Measurements from ENCODE around the gene PRKCZ. TPM values are rescaled to one million over a fixed set of nuclear protein-coding genes. Genes with fewer than 3 reads are reported as not detected.

PRKCZ gene
- total and polyA plus RNA-seq, 2 experiments from 2014 or later: 26.2 to 36.9 TPM

- no peaks in the 10 kb centered on the region for H4K20me1 ChIP-seq (replicated peaks; ENCODE audit: insufficient read depth)
- Mint-ChIP-seq H3K27me3 (ENCODE audit: insufficient read depth, low read depth, poor library complexity) (peaks cover 8% of the 10 kb centered on the region), H3K9me3 (no peaks in the 10 kb centered on the region), H3K27ac (no peak overlapping the region), H3K4me3 (no peak overlapping the region), H3K4me1 (peaks cover 7% of the 10 kb centered on the region), H3K36me3 (ENCODE audit: low read depth) (no peaks in the 10 kb centered on the region; the same call in 2 of the 3 replicates)
- H3K4me1 ChIP-seq (ENCODE audit: insufficient read depth): peaks cover 11% of the 10 kb centered on the region; the same call in 1 of the 2 replicates
- ATAC-seq (no peak), DNase-seq (ENCODE audit: low spot score) (peak; percentile 0)
- no peaks in the 10 kb centered on the region for H3K36me3 ChIP-seq (ENCODE audit: insufficient read depth)
- H3K4me3 ChIP-seq: no peak overlapping the region
- H3K27me3 ChIP-seq (ENCODE audit: insufficient read depth): no peaks in the 10 kb centered on the region
- no peak overlapping the region for H2AFZ ChIP-seq
- no peaks in the 10 kb centered on the region for H3K9me2 ChIP-seq (ENCODE audit: insufficient read depth)
- no peak for TF ChIP-seq ETS1 (IDR thresholded peaks at IDR 0.05)
- TF ChIP-seq ZNF331 (CRISPR knock-in tag; IDR thresholded peaks at IDR 0.05; ENCODE audit: low read depth): no peak
- no peak for TF ChIP-seq ZNF462 (CRISPR knock-in tag; IDR thresholded peaks at IDR 0.05)
- TF ChIP-seq CREB1 (CRISPR knock-in tag; IDR thresholded peaks at IDR 0.05; ENCODE audit: low read depth): no peak
- TF ChIP-seq, protein P1, sequence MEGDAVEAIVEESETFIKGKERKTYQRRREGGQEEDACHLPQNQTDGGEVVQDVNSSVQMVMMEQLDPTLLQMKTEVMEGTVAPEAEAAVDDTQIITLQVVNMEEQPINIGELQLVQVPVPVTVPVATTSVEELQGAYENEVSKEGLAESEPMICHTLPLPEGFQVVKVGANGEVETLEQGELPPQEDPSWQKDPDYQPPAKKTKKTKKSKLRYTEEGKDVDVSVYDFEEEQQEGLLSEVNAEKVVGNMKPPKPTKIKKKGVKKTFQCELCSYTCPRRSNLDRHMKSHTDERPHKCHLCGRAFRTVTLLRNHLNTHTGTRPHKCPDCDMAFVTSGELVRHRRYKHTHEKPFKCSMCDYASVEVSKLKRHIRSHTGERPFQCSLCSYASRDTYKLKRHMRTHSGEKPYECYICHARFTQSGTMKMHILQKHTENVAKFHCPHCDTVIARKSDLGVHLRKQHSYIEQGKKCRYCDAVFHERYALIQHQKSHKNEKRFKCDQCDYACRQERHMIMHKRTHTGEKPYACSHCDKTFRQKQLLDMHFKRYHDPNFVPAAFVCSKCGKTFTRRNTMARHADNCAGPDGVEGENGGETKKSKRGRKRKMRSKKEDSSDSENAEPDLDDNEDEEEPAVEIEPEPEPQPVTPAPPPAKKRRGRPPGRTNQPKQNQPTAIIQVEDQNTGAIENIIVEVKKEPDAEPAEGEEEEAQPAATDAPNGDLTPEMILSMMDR (conservative IDR thresholded peaks at IDR 0.05; ENCODE audit: low read depth in 2 of 2): no peak
- TF ChIP-seq, protein P2, sequence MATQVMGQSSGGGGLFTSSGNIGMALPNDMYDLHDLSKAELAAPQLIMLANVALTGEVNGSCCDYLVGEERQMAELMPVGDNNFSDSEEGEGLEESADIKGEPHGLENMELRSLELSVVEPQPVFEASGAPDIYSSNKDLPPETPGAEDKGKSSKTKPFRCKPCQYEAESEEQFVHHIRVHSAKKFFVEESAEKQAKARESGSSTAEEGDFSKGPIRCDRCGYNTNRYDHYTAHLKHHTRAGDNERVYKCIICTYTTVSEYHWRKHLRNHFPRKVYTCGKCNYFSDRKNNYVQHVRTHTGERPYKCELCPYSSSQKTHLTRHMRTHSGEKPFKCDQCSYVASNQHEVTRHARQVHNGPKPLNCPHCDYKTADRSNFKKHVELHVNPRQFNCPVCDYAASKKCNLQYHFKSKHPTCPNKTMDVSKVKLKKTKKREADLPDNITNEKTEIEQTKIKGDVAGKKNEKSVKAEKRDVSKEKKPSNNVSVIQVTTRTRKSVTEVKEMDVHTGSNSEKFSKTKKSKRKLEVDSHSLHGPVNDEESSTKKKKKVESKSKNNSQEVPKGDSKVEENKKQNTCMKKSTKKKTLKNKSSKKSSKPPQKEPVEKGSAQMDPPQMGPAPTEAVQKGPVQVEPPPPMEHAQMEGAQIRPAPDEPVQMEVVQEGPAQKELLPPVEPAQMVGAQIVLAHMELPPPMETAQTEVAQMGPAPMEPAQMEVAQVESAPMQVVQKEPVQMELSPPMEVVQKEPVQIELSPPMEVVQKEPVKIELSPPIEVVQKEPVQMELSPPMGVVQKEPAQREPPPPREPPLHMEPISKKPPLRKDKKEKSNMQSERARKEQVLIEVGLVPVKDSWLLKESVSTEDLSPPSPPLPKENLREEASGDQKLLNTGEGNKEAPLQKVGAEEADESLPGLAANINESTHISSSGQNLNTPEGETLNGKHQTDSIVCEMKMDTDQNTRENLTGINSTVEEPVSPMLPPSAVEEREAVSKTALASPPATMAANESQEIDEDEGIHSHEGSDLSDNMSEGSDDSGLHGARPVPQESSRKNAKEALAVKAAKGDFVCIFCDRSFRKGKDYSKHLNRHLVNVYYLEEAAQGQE (IDR thresholded peaks at IDR 0.05; ENCODE audit: unreplicated experiment): no peak
- TF ChIP-seq EZH2phosphoT487 (IDR thresholded peaks at IDR 0.05; ENCODE audit: unreplicated experiment): no peak
- no peak for TF ChIP-seq STAT1 (IDR thresholded peaks at IDR 0.05; ENCODE audit: unreplicated experiment)
- TF ChIP-seq POLR2AphosphoS5 (IDR thresholded peaks at IDR 0.05; ENCODE audit: low read depth): no peak
- TF ChIP-seq NANOG (IDR thresholded peaks at IDR 0.05; ENCODE audit: borderline replicate concordance): no peak
- TF ChIP-seq EZH2 (IDR thresholded peaks at IDR 0.05; ENCODE audit: low read depth, unreplicated experiment): no peak
- no peak for TF ChIP-seq ZNF114 (CRISPR knock-in tag; IDR thresholded peaks at IDR 0.05)
- TF ChIP-seq JUNB (IDR thresholded peaks at IDR 0.05; ENCODE audit: unreplicated experiment): no peak
- no peaks in the 10 kb centered on the region for H3K79me2 ChIP-seq (replicated peaks; ENCODE audit: insufficient read depth)
- no peaks in the 10 kb centered on the region for H3F3A ChIP-seq (replicated peaks; ENCODE audit: low read depth)
- H3K27ac ChIP-seq (ENCODE audit: low read depth): no peak overlapping the region
- no peak overlapping the region for H3K4me2 ChIP-seq
Measured at GRCh38 chr1:2221271-2221670, 171.1 kb downstream of the PRKCZ start.
